Panc1 (cell line): ENCODE data around the gene CHRNB1. TPM values are rescaled to one million over a fixed set of nuclear protein-coding genes. Genes with fewer than 3 reads are reported as not detected.
A peak's percentile ranks its signal among the peaks of the same experiment; 100 is the strongest.

Experiments
- ATAC-seq: fragments of 200-7000 bp; cut with Tn5 transposase; 2 replicates; pipeline ENCODE4 v1.9.1; 2020; ENCODE audit warnings: mild to moderate bottlenecking, moderate library complexity
- BruUV-seq: library from RNA; stranded (reverse); fragments of 400-500 nt; replicated peaks from 2 replicates; lab custom pipeline; 2021; lab: Mats Ljungman, UMichigan
- CTCF ChIA-PET: fragments of 300-600 bp; sonication (Branson Sonifier 250); formaldehyde crosslinking; loops from one replicate; lab custom pipeline; 2022; ENCODE audit warnings: antibody characterized with exemption; lab: Charles Lee
- POLR2A ChIA-PET: fragments of 300-600 bp; sonication (Branson Sonifier 250); formaldehyde crosslinking; loops from one replicate; lab custom pipeline; 2022; ENCODE audit warnings: antibody characterized with exemption; lab: Charles Lee
- DNase-seq: peaks from one replicate; pipeline ENCODE4 v3.0.0-alpha.2; 2010; ENCODE audit warnings: low read depth, low spot score
- H3K27ac ChIP-seq: 2 replicates; pipeline ENCODE4 v1.5.1; 2011; ENCODE audit warnings: mild to moderate bottlenecking, low read length, inconsistent platforms
- H3K27me3 ChIP-seq: fragments of 200-500 bp; sonication (Bioruptor generic); 2 replicates; pipeline ENCODE4 v1.6.0; 2014; ENCODE audit warnings: low read length, inconsistent platforms; ENCODE audit not compliant: control insufficient read depth, insufficient read depth
- H3K36me3 ChIP-seq: fragments of 200-500 bp; sonication (Bioruptor generic); 2 replicates; pipeline ENCODE4 v1.5.1; 2014; ENCODE audit warnings: inconsistent platforms, mild to moderate bottlenecking, low read length, moderate library complexity; ENCODE audit not compliant: control insufficient read depth, insufficient read depth
- H3K4me1 ChIP-seq: 2 replicates; pipeline ENCODE4 v1.5.1; 2011; ENCODE audit warnings: inconsistent platforms, mild to moderate bottlenecking, low read length, moderate library complexity; ENCODE audit not compliant: control insufficient read depth, insufficient read depth
- H3K4me3 ChIP-seq, 2 experiments: 2 replicates each; pipeline ENCODE4 v1.5.1; 2011 to 2012; ENCODE audit warnings: low read depth in 2 of 2, low read length in 2 of 2, mild to moderate bottlenecking in 2 of 2, inconsistent platforms in 1 of 2, moderate library complexity in 1 of 2
- H3K9me3 ChIP-seq: fragments of 200-500 bp; sonication (Bioruptor generic); 2 replicates; pipeline ENCODE4 v1.5.1; 2014; ENCODE audit warnings: low read depth, mild to moderate bottlenecking, inconsistent platforms, low read length, moderate library complexity; ENCODE audit not compliant: control insufficient read depth, insufficient read depth
- CTCF ChIP-seq: fragments of 450-650 bp; IDR thresholded peaks from 2 replicates; pipeline ENCODE4 v1.5.1; 2017; ENCODE audit warnings: mild to moderate bottlenecking
- POLR2AphosphoS5 ChIP-seq: IDR thresholded peaks from 2 replicates; pipeline ENCODE4 v1.6.1; 2012; ENCODE audit warnings: mild to moderate bottlenecking, low read depth, low read length, moderate library complexity
- REST ChIP-seq, 2 experiments: IDR thresholded peaks; 2 replicates each; pipeline ENCODE4 v1.6.1; 2011 to 2012; ENCODE audit warnings: low read depth in 2 of 2, control low read depth in 1 of 2, low read length in 1 of 2, mild to moderate bottlenecking in 1 of 2, moderate library complexity in 1 of 2; ENCODE audit not compliant: insufficient read depth in 1 of 2
- SIN3A ChIP-seq: IDR thresholded peaks from 2 replicates; pipeline ENCODE4 v1.6.1; 2012; ENCODE audit warnings: low read depth, mild to moderate bottlenecking, low read length, moderate library complexity, borderline replicate concordance; ENCODE audit not compliant: insufficient read depth
- TCF7L2 ChIP-seq: IDR thresholded peaks from 2 replicates; pipeline ENCODE4 v1.6.1; 2011; ENCODE audit warnings: mild to moderate bottlenecking, low read depth, low read length, inconsistent platforms
- in situ Hi-C: cut with HindIII; loops from 2 replicates; pipeline ENCODE4 v1.10.0; 2016; ENCODE audit warnings: low sequenced_read_pairs, low pct_unique_long_range_greater_than_20kb
- intact Hi-C: fragments of 100-400 bp; cut with micrococcal nuclease; formaldehyde crosslinking; loops from one replicate; pipeline ENCODE4 v1.10.0; 2022; ENCODE audit not compliant: unreplicated experiment
- total RNA-seq: library from RNA; stranded (reverse); gene quantifications from one replicate; pipeline ENCODE4 v1.2.1, GENCODE V29; 2021; ENCODE audit not compliant: unreplicated experiment

CHRNB1 gene
- total RNA-seq, 1 experiment from 2014 or later = 14.3 TPM

- Histone ChIP-seq H3K4me1 (peaks cover 30% of the 10 kb centered on the region), H3K27me3 (no peaks in the 10 kb centered on the region), H3K27ac (peak overlapping the region; percentile 59), H3K9me3 (no peaks in the 10 kb centered on the region), H3K36me3 (no peaks in the 10 kb centered on the region; the same call in 1 of the 2 replicates), H3K4me3 (peak overlapping the region; percentile 91 to 95)
- in situ Hi-C loops (no loop called here), intact Hi-C loops (no loop called here)
- ATAC-seq (no peak), DNase-seq (no peak)
- POLR2A ChIA-PET = no interaction called here
- TF ChIP-seq POLR2AphosphoS5 = no peak
- no peak for TF ChIP-seq SIN3A
- TF ChIP-seq CTCF = no peak
- no peak for TF ChIP-seq REST (IDR thresholded peaks at IDR 0.05; ENCODE audit: insufficient read depth in 1 of 2, low read depth in 2 of 2, low read length in 1 of 2)
- TF ChIP-seq TCF7L2 = no peak
- CTCF ChIA-PET = no interaction called here
- BruUV-seq = TSS peak; percentile 78
These were observed 41.3 kb downstream of the CHRNB1 start for GRCh38 chr17:7486181-7486580.

DNA sequence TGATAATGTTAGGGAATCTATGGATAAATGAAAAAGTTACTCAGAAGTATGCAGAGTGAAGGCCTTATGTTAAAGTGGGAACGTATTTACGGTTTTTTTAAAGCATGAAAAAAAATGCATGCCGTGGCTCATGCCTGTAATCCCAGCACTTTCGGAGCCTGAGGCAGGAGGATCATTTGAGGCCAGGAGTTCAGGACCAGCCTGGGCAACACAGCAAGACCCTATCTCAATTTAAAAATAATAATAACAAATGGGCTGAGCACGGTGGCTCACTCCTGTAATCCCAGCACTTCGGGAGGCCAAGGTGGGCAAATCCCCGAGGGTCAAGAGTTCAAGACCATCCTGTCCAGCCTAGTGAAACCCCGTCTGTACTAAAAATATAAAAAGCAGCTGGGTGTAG is 45.3 kb downstream of the CHRNB1 start:
- H3K27ac ChIP-seq = no peak overlapping the region
- no peaks in the 10 kb centered on the region for H3K27me3 ChIP-seq
- TF ChIP-seq SIN3A (no peak), POLR2AphosphoS5 (no peak), CTCF (no peak), REST (IDR thresholded peaks at IDR 0.05; ENCODE audit: insufficient read depth in 1 of 2, low read depth in 2 of 2, low read length in 1 of 2) (no peak), TCF7L2 (no peak)
- in situ Hi-C loops (no loop called here), intact Hi-C loops (no loop called here)
- no TSS peak for BruUV-seq
- H3K4me1 ChIP-seq = peaks cover 27% of the 10 kb centered on the region
- H3K36me3 ChIP-seq = no peaks in the 10 kb centered on the region; the same call in 1 of the 2 replicates
- ChIA-PET POLR2A (no interaction called here), CTCF (no interaction called here)
- no peak for DNase-seq
- no peak for ATAC-seq
- no peak overlapping the region for H3K4me3 ChIP-seq
- H3K9me3 ChIP-seq = no peaks in the 10 kb centered on the region
